H9 (cell line): ENCODE results near the gene TRIM2. TPM values are rescaled to one million over a fixed set of nuclear protein-coding genes. Genes with fewer than 3 reads are reported as not detected.

ENCODE experiments used
- DNase-seq: peaks from one replicate; pipeline ENCODE4 v3.0.0-alpha.2; 2017
- H2AFZ ChIP-seq: one replicate; pipeline ENCODE4 v1.6.1; 2013; ENCODE audit warnings: mild to moderate bottlenecking, low read length, control low read depth, moderate library complexity
- H2AK5ac ChIP-seq: 2 replicates; pipeline ENCODE4 v1.6.1; 2013; ENCODE audit warnings: low read length, control low read depth, mixed read lengths; ENCODE audit not compliant: insufficient read length
- H2BK120ac ChIP-seq: one replicate; pipeline ENCODE4 v1.6.1; 2013; ENCODE audit warnings: low read depth, mild to moderate bottlenecking, low read length, control low read depth, inconsistent platforms; ENCODE audit not compliant: poor library complexity, severe bottlenecking
- H2BK12ac ChIP-seq: 2 replicates; pipeline ENCODE4 v1.6.1; 2013; ENCODE audit warnings: low read length, control low read depth, mixed read lengths, low read depth; ENCODE audit not compliant: insufficient read length
- H2BK15ac ChIP-seq: 2 replicates; pipeline ENCODE4 v1.6.1; 2013; ENCODE audit warnings: low read depth, low read length, control low read depth
- H2BK20ac ChIP-seq: one replicate; pipeline ENCODE4 v1.6.1; 2013; ENCODE audit warnings: low read depth, mild to moderate bottlenecking, low read length, control low read depth, inconsistent platforms; ENCODE audit not compliant: poor library complexity, severe bottlenecking
- H2BK5ac ChIP-seq: 2 replicates; pipeline ENCODE4 v1.6.1; 2013; ENCODE audit warnings: low read length, control low read depth, mixed read lengths; ENCODE audit not compliant: insufficient read length
- H3K14ac ChIP-seq: 2 replicates; pipeline ENCODE4 v1.6.1; 2013; ENCODE audit warnings: low read length, control low read depth; ENCODE audit not compliant: insufficient read depth
- H3K18ac ChIP-seq: 2 replicates; pipeline ENCODE4 v1.6.1; 2013; ENCODE audit warnings: low read depth, mild to moderate bottlenecking, mixed read lengths, low read length, control low read depth; ENCODE audit not compliant: insufficient read length
- H3K23ac ChIP-seq: 2 replicates; pipeline ENCODE4 v1.6.1; 2013; ENCODE audit warnings: low read length, control low read depth, mixed read lengths, low read depth; ENCODE audit not compliant: insufficient read length
- H3K23me2 ChIP-seq: 2 replicates; pipeline ENCODE4 v1.6.1; 2013; ENCODE audit warnings: low read depth, mild to moderate bottlenecking, mixed read lengths, low read length, control low read depth; ENCODE audit not compliant: insufficient read length, poor library complexity, severe bottlenecking
- H3K27ac ChIP-seq: 2 replicates; pipeline ENCODE4 v1.5.1; 2013; ENCODE audit warnings: low read length, control low read depth, mixed read lengths, low read depth; ENCODE audit not compliant: insufficient read length
- H3K27me3 ChIP-seq: 2 replicates; pipeline ENCODE4 v1.6.1; 2013; ENCODE audit warnings: low read length, control low read depth, inconsistent platforms; ENCODE audit not compliant: insufficient read depth
- H3K4ac ChIP-seq: 2 replicates; pipeline ENCODE4 v1.6.1; 2013; ENCODE audit warnings: low read depth, mild to moderate bottlenecking, control low read depth, inconsistent platforms, low read length, moderate library complexity
- H3K4me1 ChIP-seq: 2 replicates; pipeline ENCODE4 v1.6.1; 2013; ENCODE audit warnings: low read length, control low read depth, inconsistent platforms; ENCODE audit not compliant: insufficient read depth
- H3K4me2 ChIP-seq: 2 replicates; pipeline ENCODE4 v1.6.1; 2013; ENCODE audit warnings: low read length, control low read depth, mixed read lengths; ENCODE audit not compliant: insufficient read length, insufficient read depth
- H3K56ac ChIP-seq: 2 replicates; pipeline ENCODE4 v1.6.1; 2013; ENCODE audit warnings: low read depth, mild to moderate bottlenecking, mixed read lengths, low read length, control low read depth; ENCODE audit not compliant: insufficient read length
- H3K79me1 ChIP-seq: 2 replicates; pipeline ENCODE4 v1.6.1; 2013; ENCODE audit warnings: low read depth, mild to moderate bottlenecking, moderate library complexity, low read length, control low read depth, inconsistent platforms; ENCODE audit not compliant: insufficient read depth, poor library complexity, severe bottlenecking
- H3K79me2 ChIP-seq: 2 replicates; pipeline ENCODE4 v1.6.1; 2013; ENCODE audit warnings: low read length, control low read depth, inconsistent platforms; ENCODE audit not compliant: insufficient read depth
- H3K9ac ChIP-seq: 2 replicates; pipeline ENCODE4 v1.6.1; 2013; ENCODE audit warnings: low read length, control low read depth, mixed read lengths; ENCODE audit not compliant: insufficient read length; ENCODE audit errors: extremely low read depth
- H3K9me3 ChIP-seq: one replicate; pipeline ENCODE4 v1.6.1; 2013; ENCODE audit warnings: low read depth, low read length, inconsistent platforms; ENCODE audit not compliant: control insufficient read depth
- H3T11ph ChIP-seq: one replicate; pipeline ENCODE4 v1.6.1; 2013; ENCODE audit warnings: mild to moderate bottlenecking, low read length, control low read depth, inconsistent platforms
- H4K20me1 ChIP-seq: one replicate; pipeline ENCODE4 v1.6.1; 2013; ENCODE audit not compliant: control insufficient read depth, insufficient read length, insufficient read depth
- H4K5ac ChIP-seq: 2 replicates; pipeline ENCODE4 v1.6.1; 2013; ENCODE audit warnings: low read depth, mild to moderate bottlenecking, mixed read lengths, low read length, control low read depth; ENCODE audit not compliant: insufficient read length
- H4K8ac ChIP-seq: replicated peaks from 2 replicates; pipeline ENCODE4 v1.6.1; 2013; ENCODE audit warnings: low read length, control low read depth, mixed read lengths, low read depth; ENCODE audit not compliant: insufficient read length
- H4K91ac ChIP-seq: 2 replicates; pipeline ENCODE4 v1.6.1; 2013; ENCODE audit warnings: low read depth, mild to moderate bottlenecking, moderate library complexity, mixed read lengths, low read length, control low read depth; ENCODE audit not compliant: insufficient read length
- H3K27ac Mint-ChIP-seq, 3 experiments: 2 replicates in 2 of 3; 3 replicates in 1 of 3; pipeline ENCODE4 v1.8.0; 2020 to 2021; ENCODE audit warnings: mixed read lengths in 3 of 3, mild to moderate bottlenecking in 1 of 3, moderate library complexity in 1 of 3
- H3K27me3 Mint-ChIP-seq: 2 replicates; pipeline ENCODE4 v1.8.0; 2021; ENCODE audit warnings: low read depth, mild to moderate bottlenecking, moderate library complexity, mixed read lengths
- H3K36me3 Mint-ChIP-seq, 3 experiments: 2 replicates in 2 of 3; 3 replicates in 1 of 3; pipeline ENCODE4 v1.8.0; 2020 to 2021; ENCODE audit warnings: low read depth in 3 of 3, mixed read lengths in 3 of 3; ENCODE audit not compliant: insufficient read depth in 1 of 3
- H3K4me1 Mint-ChIP-seq, 2 experiments: 2 replicates each; pipeline ENCODE4 v1.8.0; 2020; ENCODE audit warnings: mixed read lengths in 2 of 2
- H3K4me3 Mint-ChIP-seq, 2 experiments: 2 replicates in 1 of 2; 3 replicates in 1 of 2; pipeline ENCODE4 v1.8.0; 2020 to 2021; ENCODE audit warnings: mild to moderate bottlenecking in 2 of 2, mixed read lengths in 2 of 2, moderate library complexity in 1 of 2
- H3K9me3 Mint-ChIP-seq, 2 experiments: 2 replicates in 1 of 2; 3 replicates in 1 of 2; pipeline ENCODE4 v1.8.0; 2020; ENCODE audit warnings: mild to moderate bottlenecking in 2 of 2, mixed read lengths in 2 of 2, moderate library complexity in 1 of 2
- CTCF ChIP-seq: fragments of 200-600 bp; sonication (generic); conservative IDR thresholded peaks from 3 replicates; pipeline ENCODE4 v1.8.0; 2021; ENCODE audit warnings: antibody characterized with exemption, mild to moderate bottlenecking
- WGBS: extraction: QIAGEN DNeasy Blood & Tissue Kit; methylation state at CpG from one replicate; pipeline ENCODE4 v1.1.7; 2013; ENCODE audit warnings: missing lambda C conversion rate, low lambda C conversion rate, mixed read lengths; ENCODE audit not compliant: insufficient read length; ENCODE audit errors: extremely low coverage; 5-methylcytosine and 5-hydroxymethylcytosine counted together
- total RNA-seq: library from RNA; stranded (reverse); gene quantifications from 2 replicates; pipeline ENCODE4 v1.2.1, GENCODE V29; 2021

The TRIM2 gene
- total RNA-seq, 1 experiment from 2014 or later = 28.9 TPM

- no peaks in the 10 kb centered on the region for H3K9me3 ChIP-seq
- H3K14ac ChIP-seq = no peak overlapping the region
- Mint-ChIP-seq H3K9me3 (no peaks in the 10 kb centered on the region; a peak in 1 of 5 replicates), H3K36me3 (no peaks in the 10 kb centered on the region; a peak in 2 of 7 replicates), H3K4me3 (no peak overlapping the region), H3K27me3 (peaks cover 21% of the 10 kb centered on the region), H3K4me1 (peaks cover 28 to 30% of the 10 kb centered on the region in 2 experiments), H3K27ac (no peak overlapping the region)
- TF ChIP-seq CTCF = no peak
- H2AK5ac ChIP-seq = no peak overlapping the region
- no peak overlapping the region for H3K9ac ChIP-seq
- H2BK120ac ChIP-seq = no peak overlapping the region
- no peak overlapping the region for H3K27ac ChIP-seq
- H3K79me1 ChIP-seq = no peaks in the 10 kb centered on the region
- no peaks in the 10 kb centered on the region for H3K79me2 ChIP-seq
- no peaks in the 10 kb centered on the region for H4K20me1 ChIP-seq
- H3K27me3 ChIP-seq = peaks cover 8% of the 10 kb centered on the region; the same call in 1 of the 2 replicates
- no peak overlapping the region for H3K56ac ChIP-seq
- H3K23ac ChIP-seq = no peak overlapping the region
- H3K4ac ChIP-seq = no peak overlapping the region
- no peak overlapping the region for H4K5ac ChIP-seq
- H2BK20ac ChIP-seq = no peak overlapping the region
- 0 out of 2 replicates have a peak, but pooled peaks cover 6% of the 10 kb centered on the region for H3K4me1 ChIP-seq
- DNase-seq = no peak
- no peak overlapping the region for H3K18ac ChIP-seq
- no peak overlapping the region for H2AFZ ChIP-seq
- no CpG with 5 or more reads among the region's 3 CpGs for WGBS
- H3T11ph ChIP-seq = no peak overlapping the region
- no peak overlapping the region for H2BK5ac ChIP-seq
- no peak overlapping the region for H4K91ac ChIP-seq
- H3K4me2 ChIP-seq = no peak overlapping the region
- peaks cover 18% of the 10 kb centered on the region for H3K23me2 ChIP-seq
- no peak overlapping the region for H2BK15ac ChIP-seq
- H4K8ac ChIP-seq = no peak overlapping the region
- H2BK12ac ChIP-seq = no peak overlapping the region
These were observed 14.7 kb downstream of the TRIM2 start for GRCh38 chr4:153218961-153219360.
